Epithelial cell of esophagus (primary cell): Measurements from ENCODE around the gene CALHM3.

Source experiments
- DNase-seq: peaks from one replicate; pipeline ENCODE4 v3.0.0; 2010; ENCODE audit warnings: low read depth
- H3K4me3 ChIP-seq: 2 replicates; pipeline ENCODE4 v1.5.1; 2011; ENCODE audit warnings: mild to moderate bottlenecking, low read length, control low read depth
- CTCF ChIP-seq: IDR thresholded peaks from 2 replicates; pipeline ENCODE4 v1.5.1; 2011; ENCODE audit warnings: low read depth, mild to moderate bottlenecking, low read length, control low read depth, inconsistent platforms; ENCODE audit not compliant: insufficient read depth; ENCODE audit errors: missing control alignments

CALHM3 gene

GRCh38 chr10:103514244-103514643 lies 35.2 kb upstream of the CALHM3 start:
- no peak overlapping the region for H3K4me3 ChIP-seq
- no peak for TF ChIP-seq CTCF
- no peak for DNase-seq

- DNase-seq: no peak
- no peak overlapping the region for H3K4me3 ChIP-seq
- TF ChIP-seq CTCF: no peak
Measured at GRCh38 chr10:103513380-103514060, 34.5 kb upstream of the CALHM3 start.

- no peak for DNase-seq
- no peak for TF ChIP-seq CTCF
- no peak overlapping the region for H3K4me3 ChIP-seq
Measured at GRCh38 chr10:103512591-103513379, 33.7 kb upstream of the CALHM3 start.

- DNase-seq: no peak
- TF ChIP-seq CTCF: no peak
- no peak overlapping the region for H3K4me3 ChIP-seq
Measured at GRCh38 chr10:103512166-103512565, 33.1 kb upstream of the CALHM3 start.

GRCh38 chr10:103510791-103511752 lies 32.0 kb upstream of the CALHM3 start:
- TF ChIP-seq CTCF: no peak
- no peak for DNase-seq
- no peak overlapping the region for H3K4me3 ChIP-seq

- no peak for DNase-seq
- TF ChIP-seq CTCF: no peak
- H3K4me3 ChIP-seq: no peak overlapping the region
Measured at GRCh38 chr10:103510046-103510685, 31.1 kb upstream of the CALHM3 start.
